NOMO-1 treated with DMSO at 0.1 percent for 48 hours (cell line): ENCODE data around the gene TOB2.
"Not testable (repeated sequence)": the region's sequence is repeated elsewhere in the genome, so short reads cannot be mapped to it uniquely, and the experiment has no call there.

Experiments
- DNase-seq: peaks from one replicate; lab custom pipeline; 2025; ENCODE audit not compliant: unreplicated experiment; lab: John Stamatoyannopoulos, UW

TOB2 gene

DNA sequence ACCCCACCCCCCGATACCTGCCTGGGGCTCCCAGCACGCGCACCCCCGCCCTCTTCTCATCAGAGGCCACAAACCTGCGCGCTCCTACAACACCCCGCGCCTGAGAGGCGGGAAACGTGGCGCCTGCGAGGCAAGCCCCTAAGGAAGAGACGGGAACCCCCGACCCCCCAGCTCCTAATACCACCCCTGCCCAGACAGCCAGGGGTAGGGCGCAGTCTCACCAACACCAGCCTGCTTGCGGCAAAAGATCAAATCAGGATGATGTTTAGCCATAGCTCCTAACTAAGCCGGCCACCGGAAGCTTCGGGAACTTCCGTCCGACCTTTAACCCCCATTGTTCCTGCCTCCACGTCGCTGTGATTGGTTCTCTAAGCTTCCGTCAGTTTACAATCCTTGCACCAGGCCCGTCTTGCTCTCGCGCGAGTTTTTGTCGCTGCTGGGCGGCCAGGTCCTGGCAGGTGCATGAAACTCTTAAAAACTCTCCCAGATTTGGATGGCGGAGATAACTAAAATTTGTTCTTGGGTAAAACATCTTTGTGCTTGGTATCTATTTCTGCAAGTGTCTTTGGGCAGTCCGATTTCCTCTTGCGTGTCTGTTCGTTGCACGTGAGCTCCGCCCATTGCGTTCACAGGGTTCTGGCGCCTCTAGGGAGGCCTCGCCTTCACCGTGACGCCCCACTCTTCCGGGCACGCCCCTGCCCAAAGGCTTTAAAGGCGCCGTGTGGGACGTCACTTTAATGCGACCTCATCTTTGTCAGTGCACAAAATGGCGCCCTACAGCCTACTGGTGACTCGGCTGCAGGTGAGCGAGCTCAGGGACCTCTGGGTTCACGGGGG lies 22.0 kb upstream of the TOB2 start, which contains the start of the genes ACO2 and PHF5A:
TSS of gene ACO2 (plus strand) at position 737 of the 837 bp plus-strand sequence. CDS start at position 767, 30 bp downstream.
TSS of gene PHF5A (minus strand) at position 312 of the 837 bp plus-strand sequence. CDS start at position 273, 39 bp downstream.
- peak; percentile 99 for DNase-seq

DNA sequence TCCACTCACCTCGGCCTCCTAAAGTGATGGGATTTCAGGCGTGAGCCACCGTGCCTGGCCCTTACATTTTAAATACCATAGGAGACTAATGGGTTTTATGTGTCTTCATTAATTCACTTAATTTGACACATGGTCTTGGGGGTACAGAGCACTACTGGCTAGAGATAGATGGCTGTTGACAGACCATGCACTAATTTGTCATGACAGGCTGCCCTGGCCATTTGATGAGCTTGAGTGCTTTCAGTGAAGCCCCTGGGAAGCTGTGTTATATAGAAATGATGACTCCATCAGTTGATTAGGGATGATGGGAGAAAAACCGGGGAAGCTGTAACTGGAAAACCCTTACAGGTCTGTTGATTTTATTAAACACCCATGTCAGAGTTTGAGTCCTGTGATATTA lies 15.3 kb upstream of the TOB2 start:
- no peak for DNase-seq

DNA sequence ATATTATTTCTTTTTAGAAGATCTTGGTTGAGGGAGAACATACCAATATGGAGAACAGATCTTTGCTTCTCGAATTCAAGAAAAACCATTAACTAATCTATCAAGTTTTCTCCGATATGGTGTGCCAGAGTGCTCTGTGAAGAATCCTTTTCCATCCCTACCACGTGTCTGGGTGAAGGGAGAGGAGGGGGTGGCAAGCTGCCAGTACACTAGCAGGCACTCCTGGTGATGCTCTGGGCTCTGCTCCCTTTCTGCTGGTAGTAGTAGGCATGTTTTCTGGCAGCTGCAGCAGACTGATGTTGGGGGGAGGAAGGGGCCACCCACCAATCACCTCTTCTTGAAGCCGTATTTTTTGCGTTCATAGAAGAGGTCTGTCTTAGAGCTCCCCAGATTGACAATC lies 13.5 kb upstream of the TOB2 start:
- DNase-seq, result not testable (repeated sequence)

DNA sequence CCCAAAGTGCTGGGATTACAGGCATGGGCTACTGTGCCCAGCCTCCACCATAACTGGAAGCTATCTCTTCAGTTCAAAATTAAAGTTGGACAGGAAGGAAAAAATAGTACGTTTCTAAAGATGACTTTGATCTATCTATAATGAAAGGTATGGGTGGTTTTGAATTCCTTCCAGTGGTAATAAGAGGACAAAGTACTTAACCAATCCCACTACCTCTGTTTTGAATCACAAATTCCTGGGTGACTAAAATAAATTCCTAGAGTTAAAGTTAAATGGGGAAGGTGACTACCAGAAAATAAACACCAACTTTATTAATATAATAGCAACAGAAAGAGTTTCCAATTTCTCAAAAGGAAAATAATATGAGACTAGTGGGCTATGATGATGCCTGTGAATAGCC lies 12.8 kb upstream of the TOB2 start:
- no peak for DNase-seq

DNA sequence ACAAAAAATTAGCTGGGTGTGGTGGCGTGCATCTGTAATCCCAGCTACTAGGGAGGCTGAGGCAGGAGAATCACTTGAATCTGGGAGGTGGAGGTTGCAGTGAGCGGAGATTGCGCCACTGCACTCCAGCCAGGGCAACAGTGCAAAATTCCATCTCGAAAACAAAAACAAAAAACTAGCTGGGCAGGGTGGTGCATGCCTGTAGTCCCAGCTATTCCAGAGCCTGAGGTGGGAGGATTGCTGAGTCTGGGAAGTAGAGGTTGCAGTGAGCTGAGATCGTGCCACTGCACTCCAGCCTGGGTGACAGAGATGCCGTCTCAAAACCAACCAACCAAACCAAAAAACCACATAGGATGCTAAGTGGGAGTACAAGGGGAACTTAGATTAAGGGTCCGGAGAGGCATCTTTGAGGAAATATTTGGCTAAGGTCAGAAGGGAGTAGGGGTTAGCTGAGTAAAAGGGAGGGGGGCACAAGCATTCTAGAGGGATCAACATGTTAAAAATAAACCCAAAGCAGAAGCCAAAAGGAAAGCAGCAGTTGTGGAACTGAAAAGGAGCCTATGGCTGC lies 11.6 kb upstream of the TOB2 start:
- no peak for DNase-seq

DNA sequence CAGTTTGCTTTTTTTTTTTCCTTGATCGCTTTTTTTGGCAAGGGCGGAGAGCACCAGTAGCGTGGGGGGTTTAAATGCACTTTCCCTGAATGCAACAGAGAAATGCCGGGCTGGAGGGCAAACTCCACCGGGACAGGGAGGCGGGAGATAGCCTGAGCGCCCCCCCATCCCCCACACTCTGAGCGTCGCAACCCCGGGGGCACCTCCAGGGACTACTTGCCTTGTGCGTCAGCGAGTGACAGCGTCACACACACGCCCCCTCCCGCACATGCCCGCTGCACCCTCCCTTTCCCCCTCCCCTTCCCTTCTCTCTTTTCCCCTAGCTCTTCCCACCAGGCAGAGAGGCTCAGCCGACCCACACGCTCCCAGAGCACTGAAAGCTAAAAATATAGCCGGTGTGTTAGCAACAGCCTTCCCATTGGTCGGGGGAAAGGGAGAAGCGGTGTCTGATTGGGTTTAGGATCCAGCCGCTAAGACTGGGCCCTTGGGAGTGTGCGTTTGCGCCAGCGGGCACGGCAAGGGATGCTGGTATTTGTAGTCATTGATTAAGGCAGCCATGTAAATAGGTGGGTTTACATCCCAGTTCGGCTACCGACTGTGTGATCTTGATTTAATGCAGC lies 1.7 kb upstream of the TOB2 start:
- peak; percentile 99 for DNase-seq

DNA sequence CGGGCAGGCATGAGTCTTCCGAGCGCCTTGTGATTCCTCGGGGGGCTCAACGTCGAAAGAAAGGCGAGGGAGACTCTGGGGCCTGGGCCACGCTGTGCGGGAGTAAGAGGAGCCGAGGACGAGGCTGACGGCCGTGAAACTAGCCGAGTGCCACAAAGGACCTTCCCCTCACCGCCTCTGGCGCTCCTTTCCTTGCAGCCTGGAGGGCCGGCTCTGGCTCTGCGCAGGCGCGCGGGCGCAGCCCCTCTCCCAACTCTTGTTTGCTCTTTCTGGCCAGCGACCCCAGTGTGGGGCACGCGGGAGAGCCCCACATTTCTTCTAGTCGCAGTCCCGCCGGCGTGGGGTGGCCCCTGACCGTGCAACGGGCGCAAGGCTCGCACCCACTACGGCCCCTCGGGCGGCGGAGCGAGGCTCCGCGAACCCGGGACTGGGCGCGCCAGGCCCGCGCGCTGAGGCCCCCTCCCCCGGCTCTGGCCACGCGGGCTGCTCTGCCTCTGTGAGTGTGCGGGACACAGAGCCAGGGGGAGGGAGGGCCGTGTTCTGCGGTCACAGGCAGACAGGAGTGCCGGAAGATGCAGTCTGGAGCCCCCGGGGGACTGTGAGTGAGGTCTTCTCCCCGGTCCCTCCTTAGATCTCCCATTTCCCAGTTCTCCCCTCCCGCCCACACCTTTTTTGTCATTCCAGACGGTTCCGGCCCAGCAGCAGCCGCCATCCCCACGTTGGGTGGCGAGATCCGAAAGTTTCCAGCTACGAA lies 1.0 kb upstream of the TOB2 start:
- DNase-seq, result peak; percentile 50

DNA sequence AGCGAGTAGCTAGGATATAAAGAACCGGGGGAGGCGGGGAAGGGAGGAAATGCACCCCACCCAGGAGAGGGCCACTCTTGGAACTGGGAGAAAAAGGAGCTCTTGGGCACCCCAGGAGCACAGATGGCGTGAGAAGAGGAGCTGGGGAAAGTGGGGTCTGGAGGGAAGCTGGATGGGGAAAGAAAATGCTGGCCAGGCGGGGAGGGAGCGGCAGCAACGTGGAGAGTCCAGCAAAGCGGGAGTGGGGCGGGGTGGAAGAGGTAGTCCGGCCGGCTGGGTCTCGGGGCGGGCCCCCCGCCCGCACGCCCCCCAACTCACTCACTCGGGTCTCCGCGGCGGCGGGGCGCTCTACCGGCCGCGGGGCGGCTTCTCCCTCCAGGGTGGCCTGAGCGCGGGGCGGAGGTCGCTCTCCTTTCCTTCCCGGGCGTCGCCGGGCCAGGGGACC lies 522 bp downstream of the TOB2 start:
- DNase-seq, result no peak

DNA sequence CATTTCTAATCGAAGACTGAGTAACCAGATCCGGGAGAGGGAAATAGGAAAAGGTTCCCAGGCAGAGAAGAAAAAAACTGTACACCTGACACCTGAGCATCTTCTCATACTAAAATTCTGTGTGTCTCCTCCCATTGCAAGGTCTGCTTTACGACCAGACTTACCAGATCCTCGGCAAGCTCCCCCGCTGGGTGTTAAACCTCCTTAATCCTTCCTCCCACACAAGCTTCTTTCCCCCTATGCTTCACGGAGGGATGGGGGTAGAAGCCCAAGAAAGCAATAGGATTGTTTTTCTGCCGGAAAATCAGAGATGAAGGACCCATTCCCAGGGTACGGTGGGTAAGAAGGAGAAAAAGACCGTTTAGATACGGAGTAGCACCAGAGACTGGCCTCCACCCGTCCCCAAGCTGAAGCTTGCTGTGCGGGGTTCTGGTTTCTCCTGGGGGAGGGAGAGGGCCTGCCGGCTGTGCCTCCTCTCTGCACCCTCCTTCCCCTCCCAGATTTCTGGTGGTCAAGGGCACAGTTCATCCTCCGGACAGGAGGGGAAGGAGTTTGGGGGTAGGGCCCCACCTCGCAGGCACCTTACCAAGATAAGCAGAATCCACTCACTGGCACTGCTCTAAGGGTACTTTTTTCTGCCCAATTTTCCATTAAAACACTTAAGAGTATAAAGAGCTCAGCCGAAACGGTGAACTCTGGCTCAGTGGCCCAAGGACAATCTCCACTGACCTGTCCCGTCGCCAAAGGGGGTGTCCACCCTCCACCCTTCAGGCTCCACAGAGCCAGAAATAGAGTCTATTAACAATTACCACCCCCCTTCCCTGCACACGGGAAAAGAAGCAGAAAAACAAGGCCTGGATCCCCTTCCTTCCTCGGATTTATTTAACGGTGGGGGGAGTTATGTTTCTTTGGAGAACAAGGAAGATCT lies 1.2 kb downstream of the TOB2 start:
- peak; percentile 14 for DNase-seq

DNA sequence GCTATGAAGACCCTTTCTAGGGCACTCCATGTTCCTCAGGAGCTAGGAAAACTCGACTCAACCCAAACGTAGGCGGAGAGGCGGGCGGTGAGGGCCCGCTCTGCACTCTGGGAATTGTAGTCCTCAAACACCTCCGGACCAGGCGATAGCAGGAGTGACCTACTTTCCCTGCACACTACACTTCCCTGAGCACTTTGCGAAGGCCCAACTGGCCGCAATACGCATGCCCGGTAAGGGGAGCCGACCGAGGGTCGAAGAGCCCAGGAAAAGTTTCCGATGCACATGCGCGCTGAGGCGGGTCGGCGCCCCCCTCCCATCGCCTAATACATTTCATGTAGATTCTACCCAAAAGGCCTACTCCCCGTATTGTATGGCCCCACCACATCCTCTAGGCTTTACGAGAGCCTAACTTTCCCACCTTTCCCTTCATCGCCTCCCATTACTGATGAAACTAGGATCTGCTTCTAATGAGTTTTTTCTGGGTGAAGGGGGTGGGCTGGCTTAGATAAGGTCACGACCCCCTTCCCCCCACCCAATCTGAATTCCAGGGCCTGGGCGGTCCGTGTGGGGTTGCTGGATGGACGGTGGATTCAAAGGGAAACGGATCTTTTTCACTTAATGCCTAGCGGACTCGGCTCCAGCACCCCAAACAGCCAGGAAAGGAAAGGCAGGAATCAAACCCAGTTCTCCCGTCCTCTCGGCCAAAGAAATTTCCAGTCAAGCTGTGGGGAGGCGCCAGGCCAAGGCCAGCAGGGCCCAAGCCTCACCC lies 2.1 kb downstream of the TOB2 start:
- peak; percentile 86 for DNase-seq

DNA sequence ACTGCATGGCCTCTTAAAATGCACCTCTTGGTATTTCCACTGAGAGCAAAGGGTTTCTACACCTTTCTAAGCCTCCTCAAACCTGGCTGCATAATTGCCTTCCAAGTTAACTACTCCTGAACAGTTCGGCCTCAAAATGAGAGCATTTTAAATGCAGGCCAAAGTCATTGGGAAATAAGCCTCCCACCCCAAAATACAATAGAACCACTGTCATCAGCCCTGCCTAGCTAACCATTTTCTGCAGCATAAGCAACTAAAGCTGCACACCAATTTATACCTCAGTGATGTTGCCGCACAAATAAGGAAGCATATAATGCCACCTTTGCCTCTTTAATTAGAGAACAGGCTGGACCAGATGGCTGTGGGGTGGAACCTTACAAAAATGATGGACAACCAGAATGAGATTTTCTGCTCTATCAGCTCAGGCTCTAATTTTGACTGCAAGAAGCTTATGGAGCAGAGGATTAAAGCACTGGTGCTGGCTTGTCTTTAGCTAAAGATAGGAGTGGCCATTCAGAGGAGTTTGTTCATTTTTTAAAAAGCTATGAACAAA lies 4.3 kb downstream of the TOB2 start:
- DNase-seq, result no peak

DNA sequence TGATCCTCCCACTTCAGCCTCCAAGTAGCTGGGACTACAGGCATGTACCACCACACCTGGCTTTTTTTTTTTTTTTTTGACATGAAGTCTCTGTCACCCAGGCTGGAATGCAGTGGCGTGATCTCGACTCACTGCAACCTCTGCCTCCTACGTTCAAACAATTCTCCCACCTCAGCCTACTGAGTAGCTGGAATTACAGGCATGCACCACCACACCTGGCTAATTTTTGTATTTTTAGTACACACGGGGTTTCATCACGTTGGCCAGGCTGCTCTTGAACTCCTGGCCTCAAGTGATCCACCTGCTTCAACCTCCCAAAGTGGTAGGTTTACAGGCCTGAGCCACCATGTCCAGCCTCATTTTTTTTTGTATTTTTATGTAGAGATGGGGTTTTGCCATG lies 6.1 kb downstream of the TOB2 start:
- DNase-seq, result not testable (repeated sequence)

DNA sequence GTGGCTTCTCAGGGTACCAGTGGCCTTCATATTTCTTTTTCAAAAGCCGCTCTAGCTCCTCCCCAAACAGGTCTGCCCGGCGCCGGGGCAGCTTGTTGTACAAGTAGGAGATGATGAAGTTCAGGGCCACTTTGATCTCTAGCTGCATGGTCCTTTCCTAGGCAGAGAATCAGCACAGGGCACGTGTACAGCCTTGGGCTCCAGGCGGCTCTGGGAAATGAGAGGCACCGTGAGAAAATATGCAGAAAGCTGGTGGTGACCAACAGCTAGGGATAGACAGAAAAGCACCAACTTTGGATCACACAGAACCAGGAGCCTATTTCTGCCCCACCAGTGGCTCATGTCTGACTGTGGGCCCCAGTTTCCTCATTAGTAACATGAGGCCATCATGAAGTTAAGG lies 9.4 kb downstream of the TOB2 start:
- no peak for DNase-seq

DNA sequence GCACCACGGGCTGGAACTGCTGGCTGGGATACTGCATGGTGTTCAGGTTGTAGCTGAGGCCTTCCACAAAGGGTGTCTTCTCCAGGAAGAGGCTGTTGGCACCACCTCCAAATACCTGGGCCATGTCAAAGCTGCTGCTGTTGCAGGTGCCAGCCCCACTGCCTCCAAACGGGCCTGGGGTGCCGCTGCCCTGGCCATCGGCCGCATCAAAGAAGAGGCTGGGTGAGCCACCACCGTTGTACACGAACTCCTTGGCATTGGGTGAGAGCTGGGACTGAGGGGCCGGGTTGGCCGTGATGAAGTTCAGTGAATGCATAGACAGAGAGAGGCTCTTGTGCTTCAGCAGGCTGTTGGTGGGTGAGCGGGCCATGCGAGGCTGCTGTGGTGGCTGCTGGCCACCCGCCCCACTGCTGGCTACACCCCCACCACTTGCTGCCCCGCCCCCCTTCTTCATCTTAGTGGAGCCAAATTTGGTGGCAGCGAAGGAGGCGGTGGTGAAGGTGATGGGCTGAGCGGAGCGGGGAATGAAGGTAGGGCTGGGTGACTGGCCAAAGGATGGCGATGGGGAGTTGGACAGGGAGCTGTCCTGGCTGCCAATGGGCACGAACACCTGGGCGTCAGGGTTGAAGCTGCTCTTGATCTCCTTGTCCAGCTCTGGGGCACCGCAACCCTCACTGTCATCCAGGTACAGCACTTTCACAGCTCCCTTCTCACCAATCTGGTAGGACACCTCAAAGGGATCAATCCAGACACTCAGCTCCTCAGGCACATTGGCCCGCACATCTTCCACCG lies 10.1 kb downstream of the TOB2 start:
- DNase-seq, result no peak

DNA sequence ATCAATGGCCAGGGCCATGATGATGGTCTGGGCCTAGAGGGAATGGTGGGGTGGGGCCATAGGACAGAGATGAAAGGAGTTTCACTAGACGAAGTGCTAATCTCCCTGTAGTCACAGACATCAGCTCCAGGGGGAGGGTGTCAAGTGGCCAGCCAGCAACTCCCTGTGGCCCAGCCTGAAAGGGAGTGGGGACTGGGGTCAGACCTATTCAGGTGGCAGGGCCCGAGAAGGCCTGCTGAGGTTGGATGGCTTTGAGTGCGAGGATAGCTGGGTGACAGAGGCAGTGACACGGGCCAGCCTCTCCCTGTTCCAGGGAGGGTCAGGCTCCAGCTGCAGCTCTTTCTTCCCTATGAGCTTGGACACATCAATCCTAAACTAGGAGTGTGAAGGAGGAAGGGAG lies 11.0 kb downstream of the TOB2 start:
- DNase-seq, result no peak

DNA sequence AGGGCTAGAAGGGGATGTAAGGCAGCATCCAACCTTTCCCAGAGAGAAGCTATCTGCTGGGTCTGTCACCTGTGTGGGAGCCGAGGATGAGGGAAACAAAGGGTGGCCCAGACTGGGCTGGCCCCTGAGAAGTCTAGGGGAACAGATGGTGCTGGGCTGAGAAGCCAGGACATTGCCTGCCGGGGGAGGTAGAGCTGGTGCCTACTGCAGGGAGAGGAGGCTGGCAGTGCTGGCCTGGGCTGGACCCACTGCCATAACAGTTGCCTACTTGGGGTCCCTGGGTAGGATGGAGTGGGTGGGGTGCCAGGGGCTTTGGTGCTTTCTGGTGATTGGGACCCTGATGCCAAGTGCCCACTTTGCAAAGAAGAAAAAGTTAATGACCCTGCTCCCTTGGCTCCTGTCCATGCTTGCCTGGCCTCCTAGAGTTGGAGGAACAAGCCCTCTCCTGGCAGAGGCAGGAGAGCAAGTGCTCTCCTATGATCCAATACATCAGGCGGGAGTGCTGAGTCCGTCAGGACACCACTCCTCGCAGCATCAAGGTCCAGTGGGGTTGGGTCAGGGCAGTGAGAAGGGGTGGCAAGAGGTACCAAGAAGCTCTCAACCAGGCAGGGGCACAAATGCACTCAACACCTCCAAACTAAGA lies 12.1 kb downstream of the TOB2 start:
- DNase-seq, result not testable (repeated sequence)

DNA sequence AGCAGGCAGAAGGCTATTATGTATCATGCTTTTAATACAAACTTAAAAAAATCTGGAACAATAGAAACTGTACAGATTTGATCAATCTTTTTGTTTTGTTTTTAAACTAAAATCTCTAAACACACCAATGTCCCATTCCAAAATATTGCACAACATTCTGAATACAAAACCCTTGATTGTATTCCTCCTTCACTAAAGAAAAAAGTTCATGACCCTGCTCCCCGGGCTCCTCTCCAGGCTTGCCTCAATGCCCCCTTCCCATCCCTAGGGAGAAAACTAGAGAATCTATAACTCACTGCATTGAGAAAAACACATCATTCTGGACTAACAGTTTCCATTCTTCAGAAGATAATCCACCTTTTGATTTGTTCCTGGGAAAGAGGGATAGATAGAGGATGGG lies 13.1 kb downstream of the TOB2 start:
- DNase-seq, result not testable (repeated sequence)

DNA sequence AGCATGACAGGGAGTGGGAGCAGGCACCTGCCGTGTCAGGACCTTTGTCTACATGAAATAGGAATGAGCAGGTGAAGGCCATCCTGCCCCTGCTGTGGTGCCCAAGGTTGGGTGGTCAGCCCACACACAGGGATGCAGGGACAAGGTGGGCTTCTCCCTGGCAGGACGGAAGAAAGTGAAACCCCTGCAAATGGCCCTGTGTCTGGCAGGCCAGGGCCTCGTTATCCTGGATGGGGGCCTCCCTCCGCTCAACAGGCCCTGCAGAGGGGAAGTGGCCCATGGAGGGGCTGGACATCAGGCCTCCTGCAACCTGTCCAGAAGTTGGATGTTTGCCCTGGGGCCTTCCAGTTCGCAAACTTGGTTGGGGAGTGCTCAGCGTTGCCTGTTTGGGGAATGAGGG lies 14.9 kb downstream of the TOB2 start:
- DNase-seq, result no peak
